Right atrium auricular region (tissue), 2 donors: ENCODE results near the gene FGF11. TPM values are rescaled to one million over a fixed set of nuclear protein-coding genes. Genes with fewer than 3 reads are reported as not detected.

ENCODE experiments used
- DNase-seq: peaks from one replicate; pipeline ENCODE4 v3.0.0-alpha.2; 2019; ENCODE audit warnings: low spot score
- H3K27ac ChIP-seq, 2 donors: fragments of 200-600 bp; sonication (generic); 1 replicate in 1 of 2; 2 replicates in 1 of 2; pipeline ENCODE4 v1.5.1; 2016 to 2019
- H3K27me3 ChIP-seq, 2 donors: fragments of 200-600 bp; sonication (generic); one replicate each; pipeline versions ENCODE4 v1.5.1 to v1.6.0; 2017 to 2019
- H3K36me3 ChIP-seq: fragments of 200-600 bp; sonication (generic); one replicate; pipeline ENCODE4 v1.5.1; 2016
- H3K4me1 ChIP-seq, 2 donors: fragments of 200-600 bp; sonication (generic); one replicate each; pipeline versions ENCODE4 v1.5.1 to v1.6.0; 2017 to 2019
- H3K4me3 ChIP-seq, 2 donors: fragments of 200-600 bp; sonication (generic); 1 replicate in 1 of 2; 2 replicates in 1 of 2; pipeline ENCODE4 v1.5.1; 2017 to 2019; ENCODE audit warnings: mild to moderate bottlenecking in 1 of 2, moderate library complexity in 1 of 2
- H3K9me3 ChIP-seq, 2 donors: fragments of 200-600 bp; sonication (generic); one replicate each; pipeline ENCODE4 v1.5.1; 2019
- CTCF ChIP-seq, 2 donors: fragments of 200-600 bp; sonication (generic); IDR thresholded peaks; one replicate each; pipeline ENCODE4 v1.5.1; 2019; ENCODE audit warnings: antibody characterized with exemption in 2 of 2
- total RNA-seq, 2 donors: library from RNA; depleted of rRNA; stranded (reverse); fragments of >200 nt; gene quantifications; one replicate each; pipeline ENCODE4 v1.1.0, GENCODE V29; 2016

FGF11 gene
- total RNA-seq, 2 donors from 2014 or later = 18.6 to 20.9 TPM

GRCh38 chr17:7460850-7461660, 21.7 kb downstream of the FGF11 start:
- Histone ChIP-seq H3K27ac (no peak overlapping the region), H3K4me3 (no peak overlapping the region), H3K9me3 (no peaks in the 10 kb centered on the region), H3K4me1 (peaks cover 0 to 11% of the 10 kb centered on the region in 2 donors), H3K36me3 (peaks cover 33% of the 10 kb centered on the region), H3K27me3 (no peaks in the 10 kb centered on the region)
- DNase-seq = no peak
- no peak for TF ChIP-seq CTCF (IDR thresholded peaks at IDR 0.05)

GRCh38 chr17:7462474-7463371, 23.4 kb downstream of the FGF11 start:
- Histone ChIP-seq H3K4me1 (peaks cover 0 to 22% of the 10 kb centered on the region in 2 donors), H3K27ac (no peak overlapping the region), H3K27me3 (no peaks in the 10 kb centered on the region), H3K4me3 (no peak overlapping the region), H3K9me3 (no peaks in the 10 kb centered on the region), H3K36me3 (peaks cover 46% of the 10 kb centered on the region)
- no peak for DNase-seq
- no peak for TF ChIP-seq CTCF (IDR thresholded peaks at IDR 0.05)

- Histone ChIP-seq H3K27me3 (no peaks in the 10 kb centered on the region), H3K36me3 (peaks cover 46% of the 10 kb centered on the region), H3K4me3 (no peak overlapping the region), H3K9me3 (no peaks in the 10 kb centered on the region), H3K4me1 (peaks cover 0 to 29% of the 10 kb centered on the region in 2 donors), H3K27ac (no peak overlapping the region)
- no peak for TF ChIP-seq CTCF (IDR thresholded peaks at IDR 0.05)
- no peak for DNase-seq
Measured at GRCh38 chr17:7463372-7463846, 24.1 kb downstream of the FGF11 start.

- DNase-seq = no peak
- H3K36me3 ChIP-seq = peaks cover 46% of the 10 kb centered on the region
Measured at GRCh38 chr17:7464081-7464480, 24.8 kb downstream of the FGF11 start.

More at GRCh38 chr17:7464081-7464480, 24.8 kb downstream of the FGF11 start:
- TF ChIP-seq CTCF (IDR thresholded peaks at IDR 0.05) = no peak
- Histone ChIP-seq H3K27ac (no peak overlapping the region), H3K27me3 (no peaks in the 10 kb centered on the region), H3K9me3 (no peaks in the 10 kb centered on the region), H3K4me3 (no peak overlapping the region), H3K4me1 (peaks cover 0 to 34% of the 10 kb centered on the region in 2 donors)
